Endothelial cell (in vitro differentiated cells): ENCODE measurements around the gene IQGAP1. TPM values are rescaled to one million over a fixed set of nuclear protein-coding genes. Genes with fewer than 3 reads are reported as not detected.

Experiments
- DNase-seq: peaks from one replicate; pipeline ENCODE4 v3.0.0; 2021; ENCODE audit warnings: low spot score
- H3K27ac Mint-ChIP-seq: one replicate; pipeline ENCODE4 v1.8.0; 2021; ENCODE audit warnings: mixed read lengths, inconsistent platforms; ENCODE audit not compliant: unreplicated experiment
- H3K27me3 Mint-ChIP-seq: one replicate; pipeline ENCODE4 v1.8.0; 2021; ENCODE audit warnings: mild to moderate bottlenecking, moderate library complexity, mixed read lengths, inconsistent platforms; ENCODE audit not compliant: unreplicated experiment
- H3K36me3 Mint-ChIP-seq: one replicate; pipeline ENCODE4 v1.8.0; 2021; ENCODE audit warnings: mild to moderate bottlenecking, low read depth, mixed read lengths, inconsistent platforms; ENCODE audit not compliant: unreplicated experiment
- H3K4me1 Mint-ChIP-seq: one replicate; pipeline ENCODE4 v1.8.0; 2021; ENCODE audit warnings: mild to moderate bottlenecking, mixed read lengths, inconsistent platforms; ENCODE audit not compliant: unreplicated experiment
- H3K4me3 Mint-ChIP-seq: one replicate; pipeline ENCODE4 v1.8.0; 2021; ENCODE audit warnings: mild to moderate bottlenecking, mixed read lengths, inconsistent platforms; ENCODE audit not compliant: unreplicated experiment
- H3K9me3 Mint-ChIP-seq: one replicate; pipeline ENCODE4 v1.8.0; 2021; ENCODE audit warnings: mixed read lengths, inconsistent platforms; ENCODE audit not compliant: unreplicated experiment
- CTCF ChIP-seq: fragments of 200-600 bp; sonication (generic); IDR thresholded peaks from one replicate; pipeline ENCODE4 v1.5.0; 2021; ENCODE audit warnings: antibody characterized with exemption; ENCODE audit not compliant: unreplicated experiment
- total RNA-seq: library from RNA; stranded (reverse); fragmentation: NEBNext Ultra II Directional; extraction: Animal tissue kit (Norgen Biotek cat#: 25700); gene quantifications from one replicate; pipeline ENCODE4 v1.2.1, GENCODE V29; 2021; ENCODE audit not compliant: unreplicated experiment

The IQGAP1 gene
- total RNA-seq, 1 donor from 2014 or later = 86.4 TPM

- H3K9me3 Mint-ChIP-seq = no peaks in the 10 kb centered on the region
- H3K27ac Mint-ChIP-seq = peak overlapping the region; percentile 99
- no peaks in the 10 kb centered on the region for H3K36me3 Mint-ChIP-seq
- TF ChIP-seq CTCF = no peak
- no peak for DNase-seq
- peaks cover 1% of the 10 kb centered on the region for H3K27me3 Mint-ChIP-seq
- H3K4me3 Mint-ChIP-seq = no peak overlapping the region
- peaks cover 20% of the 10 kb centered on the region for H3K4me1 Mint-ChIP-seq
These were observed 13.5 kb downstream of the IQGAP1 start for GRCh38 chr15:90401495-90401894.

- no peaks in the 10 kb centered on the region for H3K9me3 Mint-ChIP-seq
- no peak for TF ChIP-seq CTCF
- no peaks in the 10 kb centered on the region for H3K36me3 Mint-ChIP-seq
- peaks cover 1% of the 10 kb centered on the region for H3K27me3 Mint-ChIP-seq
- DNase-seq = no peak
- peak overlapping the region; percentile 99 for H3K27ac Mint-ChIP-seq
- H3K4me3 Mint-ChIP-seq = no peak overlapping the region
- H3K4me1 Mint-ChIP-seq = peaks cover 20% of the 10 kb centered on the region
These were observed 14.2 kb downstream of the IQGAP1 start for GRCh38 chr15:90402223-90402622.

DNA sequence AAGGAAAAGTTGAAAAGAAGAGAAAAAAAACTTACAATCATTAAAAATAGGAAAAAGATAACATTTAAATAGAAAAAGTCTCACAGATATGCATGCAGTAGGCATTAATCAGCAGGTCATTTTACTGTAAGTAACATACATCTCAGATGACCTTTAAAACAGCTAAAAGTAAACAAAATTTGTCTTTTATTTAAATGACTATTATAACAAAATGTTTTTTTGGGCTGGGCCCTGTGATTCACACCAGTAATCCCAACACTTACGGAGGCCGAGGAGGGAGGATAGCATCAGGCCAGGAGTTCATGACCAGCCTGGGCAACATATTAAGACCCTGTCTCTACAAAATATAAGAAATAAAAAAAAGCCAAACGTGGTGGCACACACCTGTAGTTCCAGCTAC lies 14.7 kb downstream of the IQGAP1 start:
- peak overlapping the region; percentile 99 for H3K27ac Mint-ChIP-seq
- TF ChIP-seq CTCF = no peak
- H3K4me1 Mint-ChIP-seq = peaks cover 23% of the 10 kb centered on the region
- H3K27me3 Mint-ChIP-seq = peaks cover 1% of the 10 kb centered on the region
- H3K4me3 Mint-ChIP-seq = no peak overlapping the region
- H3K36me3 Mint-ChIP-seq = no peaks in the 10 kb centered on the region
- H3K9me3 Mint-ChIP-seq = no peaks in the 10 kb centered on the region
- no peak for DNase-seq

- Mint-ChIP-seq H3K9me3 (no peaks in the 10 kb centered on the region), H3K4me3 (no peak overlapping the region), H3K27ac (no peak overlapping the region), H3K27me3 (peaks cover under 1% of the 10 kb centered on the region), H3K36me3 (peaks cover 4% of the 10 kb centered on the region), H3K4me1 (peaks cover 34% of the 10 kb centered on the region)
- no peak for DNase-seq
- no peak for TF ChIP-seq CTCF
These were observed 17.1 kb downstream of the IQGAP1 start for GRCh38 chr15:90405055-90405607.

DNA sequence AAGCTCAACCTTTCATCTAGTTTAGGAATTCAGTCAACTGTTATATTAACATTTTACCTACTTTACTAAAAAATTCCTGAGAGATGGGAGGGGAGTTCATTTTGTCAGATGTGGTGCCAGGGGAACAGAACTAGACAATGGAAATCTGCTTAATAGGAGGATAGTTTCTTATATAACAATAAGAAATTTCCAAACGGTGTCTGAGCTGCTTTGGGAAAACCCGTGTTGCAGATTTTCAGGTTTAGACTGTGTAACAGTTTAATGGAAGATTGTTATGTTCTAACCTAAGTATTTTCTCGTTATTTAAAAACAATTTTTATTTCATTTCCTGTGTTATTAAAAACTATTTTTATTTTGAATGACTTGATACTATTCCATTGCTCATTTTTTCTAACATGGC lies 19.3 kb downstream of the IQGAP1 start:
- TF ChIP-seq CTCF = no peak
- Mint-ChIP-seq H3K27ac (no peak overlapping the region), H3K36me3 (peaks cover 4% of the 10 kb centered on the region), H3K9me3 (no peaks in the 10 kb centered on the region), H3K4me1 (peaks cover 22% of the 10 kb centered on the region), H3K27me3 (no peaks in the 10 kb centered on the region), H3K4me3 (no peak overlapping the region)
- DNase-seq = no peak
